Thyroid gland (tissue), 4 donors: ENCODE data around the gene PRIM1.

Experiments used
- POLR2A ChIP-seq, 2 donors: fragments of 450-650 bp; IDR thresholded peaks; one replicate each; pipeline ENCODE4 v1.6.1; 2017; ENCODE audit warnings: antibody characterized with exemption in 2 of 2, mild to moderate bottlenecking in 2 of 2, moderate library complexity in 1 of 2
- TF ChIP-seq, protein P1 (sequence below), 6 experiments: fragments of 200-600 bp in 3 of 6; fragments of 450-650 bp in 3 of 6; sonication (generic) in 3 of 6; IDR thresholded peaks; one replicate each; pipeline ENCODE4 v1.5.1; 2016 to 2019; ENCODE audit warnings: antibody characterized with exemption in 6 of 6, mild to moderate bottlenecking in 2 of 6, inconsistent platforms in 1 of 6, moderate library complexity in 1 of 6

DNA sequence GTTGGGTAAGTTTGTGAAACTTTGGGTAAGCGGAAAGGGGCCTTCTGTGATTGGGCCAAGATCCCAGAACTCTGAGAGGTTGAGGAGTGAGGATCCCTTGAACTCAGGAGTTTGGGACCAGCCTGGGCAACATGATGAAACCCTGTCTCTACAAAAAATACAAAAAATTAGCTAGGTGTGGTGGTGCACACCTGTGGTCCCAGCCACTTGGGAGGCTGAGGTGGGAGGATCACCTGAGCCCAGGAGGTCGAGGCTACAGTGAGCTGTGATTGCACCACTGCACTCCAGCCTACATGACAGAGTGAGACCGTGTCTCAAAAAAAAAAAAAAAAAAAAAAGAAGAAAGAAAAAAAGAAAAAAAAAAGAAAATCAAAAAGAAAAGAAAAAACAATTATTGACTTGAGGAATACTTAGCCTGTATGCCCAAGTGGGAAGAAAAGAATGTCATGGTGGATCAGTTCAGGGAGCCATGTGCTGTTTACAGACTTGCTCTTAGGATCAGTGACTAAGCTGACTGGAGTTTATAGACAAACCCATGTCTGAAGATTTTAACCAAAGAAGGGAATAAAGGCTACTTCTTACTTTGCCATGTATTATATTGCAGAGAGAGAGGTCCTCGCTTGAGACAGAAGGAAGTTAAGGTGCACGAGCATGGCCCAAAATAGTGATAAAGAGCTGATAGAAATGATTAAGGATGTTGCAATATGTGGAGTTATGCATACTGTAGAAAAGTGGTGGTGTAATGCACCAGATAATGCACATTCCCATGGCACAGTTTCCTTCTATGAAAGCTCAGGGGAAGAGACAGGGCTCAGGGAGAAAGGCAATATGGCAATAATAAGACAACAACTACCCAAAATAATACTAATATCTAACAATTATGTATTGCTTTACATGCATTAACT is 11.9 kb upstream of the PRIM1 start:
- TF ChIP-seq, protein P1, sequence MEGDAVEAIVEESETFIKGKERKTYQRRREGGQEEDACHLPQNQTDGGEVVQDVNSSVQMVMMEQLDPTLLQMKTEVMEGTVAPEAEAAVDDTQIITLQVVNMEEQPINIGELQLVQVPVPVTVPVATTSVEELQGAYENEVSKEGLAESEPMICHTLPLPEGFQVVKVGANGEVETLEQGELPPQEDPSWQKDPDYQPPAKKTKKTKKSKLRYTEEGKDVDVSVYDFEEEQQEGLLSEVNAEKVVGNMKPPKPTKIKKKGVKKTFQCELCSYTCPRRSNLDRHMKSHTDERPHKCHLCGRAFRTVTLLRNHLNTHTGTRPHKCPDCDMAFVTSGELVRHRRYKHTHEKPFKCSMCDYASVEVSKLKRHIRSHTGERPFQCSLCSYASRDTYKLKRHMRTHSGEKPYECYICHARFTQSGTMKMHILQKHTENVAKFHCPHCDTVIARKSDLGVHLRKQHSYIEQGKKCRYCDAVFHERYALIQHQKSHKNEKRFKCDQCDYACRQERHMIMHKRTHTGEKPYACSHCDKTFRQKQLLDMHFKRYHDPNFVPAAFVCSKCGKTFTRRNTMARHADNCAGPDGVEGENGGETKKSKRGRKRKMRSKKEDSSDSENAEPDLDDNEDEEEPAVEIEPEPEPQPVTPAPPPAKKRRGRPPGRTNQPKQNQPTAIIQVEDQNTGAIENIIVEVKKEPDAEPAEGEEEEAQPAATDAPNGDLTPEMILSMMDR (IDR thresholded peaks at IDR 0.05) = no peak
- TF ChIP-seq POLR2A (IDR thresholded peaks at IDR 0.05) = no peak
